GM18505 (cell line): Measurements from ENCODE around the gene TPST2.
"Not testable (repeated sequence)": the region's sequence is repeated elsewhere in the genome, so short reads cannot be mapped to it uniquely, and the experiment has no call there.

ENCODE experiments used
- ATAC-seq: cut with Tn5 transposase; IDR thresholded peaks from one replicate; pipeline ENCODE4 v1.9.1; 2021; ENCODE audit not compliant: unreplicated experiment
- POLR2A ChIP-seq: IDR thresholded peaks from 4 replicates; pipeline ENCODE4 v1.6.1; 2011; ENCODE audit warnings: borderline replicate concordance; ENCODE audit not compliant: insufficient read depth, insufficient read length; ENCODE audit errors: extremely low read depth

Gene TPST2

GRCh38 chr22:26617271-26618199 is 27.6 kb upstream of the TPST2 start, which contains the start of gene CRYBB1:
Gene CRYBB1 (minus strand): TSS chr22:26618027. CDS start chr22:26616319, 1,708 bp downstream.
- TF ChIP-seq POLR2A: no peak
- ATAC-seq: no peak

GRCh38 chr22:26616650-26617049 is 26.7 kb upstream of the TPST2 start:
- ATAC-seq: no peak
- TF ChIP-seq POLR2A: no peak

GRCh38 chr22:26615830-26616435 is 26.0 kb upstream of the TPST2 start:
- TF ChIP-seq POLR2A: no peak
- ATAC-seq: no peak

GRCh38 chr22:26615149-26615548 is 25.2 kb upstream of the TPST2 start:
- no peak for ATAC-seq

GRCh38 chr22:26614322-26614721 is 24.4 kb upstream of the TPST2 start:
- no peak for ATAC-seq
- TF ChIP-seq POLR2A: no peak

More at GRCh38 chr22:26615149-26615548, 25.2 kb upstream of the TPST2 start:
- TF ChIP-seq POLR2A: no peak

- not testable (repeated sequence) for ATAC-seq
Measured at GRCh38 chr22:26613753-26614152, 23.8 kb upstream of the TPST2 start.

- ATAC-seq: no peak
- no peak for TF ChIP-seq POLR2A
Measured at GRCh38 chr22:26612652-26613051, 22.7 kb upstream of the TPST2 start.

GRCh38 chr22:26610996-26611395 is 21.1 kb upstream of the TPST2 start:
- no peak for ATAC-seq
- TF ChIP-seq POLR2A: no peak

GRCh38 chr22:26610072-26610958 is 20.4 kb upstream of the TPST2 start:
- ATAC-seq: peak; percentile 73
- TF ChIP-seq POLR2A: no peak

GRCh38 chr22:26609287-26609686 is 19.4 kb upstream of the TPST2 start:
- no peak for ATAC-seq
- no peak for TF ChIP-seq POLR2A

- ATAC-seq: no peak
- TF ChIP-seq POLR2A: no peak
Measured at GRCh38 chr22:26608129-26608528, 18.2 kb upstream of the TPST2 start.

- no peak for TF ChIP-seq POLR2A
- ATAC-seq: no peak
Measured at GRCh38 chr22:26606611-26607010, 16.7 kb upstream of the TPST2 start.

- TF ChIP-seq POLR2A: no peak
- no peak for ATAC-seq
Measured at GRCh38 chr22:26604368-26604767, 14.4 kb upstream of the TPST2 start.

GRCh38 chr22:26602127-26602526 is 12.2 kb upstream of the TPST2 start:
- ATAC-seq: no peak

GRCh38 chr22:26601726-26602125 is 11.8 kb upstream of the TPST2 start:
- ATAC-seq: no peak
- TF ChIP-seq POLR2A: no peak

More at GRCh38 chr22:26602127-26602526, 12.2 kb upstream of the TPST2 start:
- no peak for TF ChIP-seq POLR2A
